ENCODE measurements around the gene SLC2A6.
A peak's percentile ranks its signal among the peaks of the same experiment; 100 is the strongest.

The SLC2A6 gene

GRCh38 chr9:133515240-133515610 lies 36.3 kb upstream of the SLC2A6 start:
- no peak for DNase-seq

GRCh38 chr9:133514460-133515239 lies 35.8 kb upstream of the SLC2A6 start:
- DNase-seq: peak; percentile 63 to 83

- peak; percentile 68 to 91 for DNase-seq
Measured at GRCh38 chr9:133513214-133514100, 34.6 kb upstream of the SLC2A6 start.

GRCh38 chr9:133512253-133513213 lies 33.6 kb upstream of the SLC2A6 start:
- DNase-seq: peak in 1 of 2 experiments; percentile 58

- DNase-seq: no peak
Measured at GRCh38 chr9:133511607-133512006, 32.7 kb upstream of the SLC2A6 start.

- DNase-seq: peak in 1 of 2 experiments; percentile 9
Measured at GRCh38 chr9:133510926-133511505, 32.1 kb upstream of the SLC2A6 start.

- DNase-seq: peak; percentile 88 to 98
Measured at GRCh38 chr9:133509179-133510083, 30.5 kb upstream of the SLC2A6 start.

- DNase-seq: no peak
Measured at GRCh38 chr9:133508046-133508445, 29.1 kb upstream of the SLC2A6 start.

GRCh38 chr9:133507246-133507965 lies 28.5 kb upstream of the SLC2A6 start:
- no peak for DNase-seq

- DNase-seq: peak in 1 of 2 experiments; percentile 42
Measured at GRCh38 chr9:133506653-133507038, 27.7 kb upstream of the SLC2A6 start.

- no peak for DNase-seq
Measured at GRCh38 chr9:133505901-133506652, 27.2 kb upstream of the SLC2A6 start.

GRCh38 chr9:133505186-133505830 lies 26.4 kb upstream of the SLC2A6 start:
- no peak for DNase-seq

GRCh38 chr9:133502112-133502511 lies 23.2 kb upstream of the SLC2A6 start:
- DNase-seq: no peak

GRCh38 chr9:133499892-133500270 lies 21.0 kb upstream of the SLC2A6 start:
- no peak for DNase-seq

GRCh38 chr9:133499132-133499891 lies 20.4 kb upstream of the SLC2A6 start:
- no peak for DNase-seq

- no peak for DNase-seq
Measured at GRCh38 chr9:133496861-133497842, 18.3 kb upstream of the SLC2A6 start.

Data from NCI-H2081 (cell line).